ENCODE data around the gene FRAT1. TPM values are rescaled to one million over a fixed set of nuclear protein-coding genes. Genes with fewer than 3 reads are reported as not detected.

Gene FRAT1
- total and polyA plus RNA-seq, 2 of the 13 experiments (the other 11 are each of a cell fraction or from before 2014, with no cell fraction given): 1.7 to 2.3 TPM

DNA sequence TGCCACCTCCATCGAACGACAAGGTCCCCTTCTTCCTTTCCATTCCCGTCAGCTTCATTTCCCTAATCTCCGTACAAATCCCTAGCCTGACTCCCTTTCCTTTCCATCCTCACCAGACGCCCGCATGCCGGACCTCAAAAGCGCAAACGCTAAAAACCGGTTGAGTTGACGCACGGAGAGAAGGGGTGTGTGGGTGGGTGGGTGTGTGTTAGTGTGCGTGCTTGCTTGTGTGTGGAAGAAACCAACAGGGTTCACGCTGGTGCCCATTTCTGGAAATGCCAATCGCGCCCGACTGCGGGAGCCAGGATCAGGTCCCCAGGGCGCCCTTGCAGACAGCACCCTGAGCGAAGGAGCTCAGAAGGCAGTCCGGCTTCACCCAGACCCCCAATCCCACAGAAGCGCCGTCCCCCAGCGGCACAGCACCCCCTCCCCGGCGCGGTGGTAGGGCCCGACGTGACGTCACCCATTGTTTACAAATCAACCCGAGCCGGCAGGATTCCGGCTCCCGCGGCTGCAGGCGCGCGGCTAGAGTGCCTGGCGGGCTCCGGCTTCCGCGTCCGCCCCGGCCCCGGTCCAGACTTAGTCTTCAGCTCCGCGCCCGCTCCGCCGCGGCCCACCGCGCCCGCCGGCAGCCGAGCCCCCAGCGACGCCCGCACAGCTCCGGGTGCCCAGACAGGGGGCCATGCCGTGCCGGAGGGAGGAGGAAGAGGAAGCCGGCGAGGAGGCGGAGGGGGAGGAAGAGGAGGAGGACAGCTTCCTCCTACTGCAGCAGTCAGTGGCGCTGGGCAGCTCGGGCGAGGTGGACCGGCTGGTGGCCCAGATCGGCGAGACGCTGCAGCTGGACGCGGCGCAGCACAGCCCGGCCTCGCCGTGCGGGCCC, at the start of gene FRAT1 (continued):
- no peak for TF ChIP-seq ZKSCAN5 (CRISPR knock-in tag; IDR thresholded peaks at IDR 0.05)
- no peak for TF ChIP-seq SMC3 (IDR thresholded peaks at IDR 0.05; ENCODE audit: low read length)
- peak; percentile 51 for TF ChIP-seq RAD21 (CRISPR knock-in tag; IDR thresholded peaks at IDR 0.05)
- TF ChIP-seq GZF1 (CRISPR knock-in tag; IDR thresholded peaks at IDR 0.05): no peak
- TF ChIP-seq ZNF616 (CRISPR knock-in tag; IDR thresholded peaks at IDR 0.05; ENCODE audit: low read depth): no peak
- TF ChIP-seq, protein P1, sequence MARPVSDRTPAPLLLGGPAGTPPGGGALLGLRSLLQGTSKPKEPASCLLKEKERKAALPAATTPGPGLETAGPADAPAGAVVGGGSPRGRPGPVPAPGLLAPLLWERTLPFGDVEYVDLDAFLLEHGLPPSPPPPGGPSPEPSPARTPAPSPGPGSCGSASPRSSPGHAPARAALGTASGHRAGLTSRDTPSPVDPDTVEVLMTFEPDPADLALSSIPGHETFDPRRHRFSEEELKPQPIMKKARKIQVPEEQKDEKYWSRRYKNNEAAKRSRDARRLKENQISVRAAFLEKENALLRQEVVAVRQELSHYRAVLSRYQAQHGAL (CRISPR knock-in tag; IDR thresholded peaks at IDR 0.05; ENCODE audit: not compliant biosample characterization): no peak
- TF ChIP-seq, protein P2, sequence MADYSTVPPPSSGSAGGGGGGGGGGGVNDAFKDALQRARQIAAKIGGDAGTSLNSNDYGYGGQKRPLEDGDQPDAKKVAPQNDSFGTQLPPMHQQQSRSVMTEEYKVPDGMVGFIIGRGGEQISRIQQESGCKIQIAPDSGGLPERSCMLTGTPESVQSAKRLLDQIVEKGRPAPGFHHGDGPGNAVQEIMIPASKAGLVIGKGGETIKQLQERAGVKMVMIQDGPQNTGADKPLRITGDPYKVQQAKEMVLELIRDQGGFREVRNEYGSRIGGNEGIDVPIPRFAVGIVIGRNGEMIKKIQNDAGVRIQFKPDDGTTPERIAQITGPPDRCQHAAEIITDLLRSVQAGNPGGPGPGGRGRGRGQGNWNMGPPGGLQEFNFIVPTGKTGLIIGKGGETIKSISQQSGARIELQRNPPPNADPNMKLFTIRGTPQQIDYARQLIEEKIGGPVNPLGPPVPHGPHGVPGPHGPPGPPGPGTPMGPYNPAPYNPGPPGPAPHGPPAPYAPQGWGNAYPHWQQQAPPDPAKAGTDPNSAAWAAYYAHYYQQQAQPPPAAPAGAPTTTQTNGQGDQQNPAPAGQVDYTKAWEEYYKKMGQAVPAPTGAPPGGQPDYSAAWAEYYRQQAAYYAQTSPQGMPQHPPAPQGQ (CRISPR knock-in tag; IDR thresholded peaks at IDR 0.05; ENCODE audit: borderline replicate concordance): no peak
- TF ChIP-seq, protein P3, sequence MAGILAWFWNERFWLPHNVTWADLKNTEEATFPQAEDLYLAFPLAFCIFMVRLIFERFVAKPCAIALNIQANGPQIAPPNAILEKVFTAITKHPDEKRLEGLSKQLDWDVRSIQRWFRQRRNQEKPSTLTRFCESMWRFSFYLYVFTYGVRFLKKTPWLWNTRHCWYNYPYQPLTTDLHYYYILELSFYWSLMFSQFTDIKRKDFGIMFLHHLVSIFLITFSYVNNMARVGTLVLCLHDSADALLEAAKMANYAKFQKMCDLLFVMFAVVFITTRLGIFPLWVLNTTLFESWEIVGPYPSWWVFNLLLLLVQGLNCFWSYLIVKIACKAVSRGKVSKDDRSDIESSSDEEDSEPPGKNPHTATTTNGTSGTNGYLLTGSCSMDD (CRISPR knock-in tag; IDR thresholded peaks at IDR 0.05): no peak
- TF ChIP-seq NCOA1 (CRISPR knock-in tag; IDR thresholded peaks at IDR 0.05): no peak
- TF ChIP-seq, protein P4, sequence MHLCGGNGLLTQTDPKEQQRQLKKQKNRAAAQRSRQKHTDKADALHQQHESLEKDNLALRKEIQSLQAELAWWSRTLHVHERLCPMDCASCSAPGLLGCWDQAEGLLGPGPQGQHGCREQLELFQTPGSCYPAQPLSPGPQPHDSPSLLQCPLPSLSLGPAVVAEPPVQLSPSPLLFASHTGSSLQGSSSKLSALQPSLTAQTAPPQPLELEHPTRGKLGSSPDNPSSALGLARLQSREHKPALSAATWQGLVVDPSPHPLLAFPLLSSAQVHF (CRISPR knock-in tag; IDR thresholded peaks at IDR 0.05): no peak
- TF ChIP-seq ZNF850 (CRISPR knock-in tag; conservative IDR thresholded peaks at IDR 0.05): no peak
- no peak for TF ChIP-seq MTF1 (CRISPR knock-in tag; IDR thresholded peaks at IDR 0.05)
- no peak for TF ChIP-seq ZNF782 (CRISPR knock-in tag; IDR thresholded peaks at IDR 0.05; ENCODE audit: borderline replicate concordance)
- TF ChIP-seq TBL1XR1 (IDR thresholded peaks at IDR 0.05; ENCODE audit: borderline replicate concordance, low read length, partially characterized antibody): no peak
- no peak for TF ChIP-seq MEF2D (CRISPR knock-in tag; IDR thresholded peaks at IDR 0.05)
- TF ChIP-seq, protein P5, sequence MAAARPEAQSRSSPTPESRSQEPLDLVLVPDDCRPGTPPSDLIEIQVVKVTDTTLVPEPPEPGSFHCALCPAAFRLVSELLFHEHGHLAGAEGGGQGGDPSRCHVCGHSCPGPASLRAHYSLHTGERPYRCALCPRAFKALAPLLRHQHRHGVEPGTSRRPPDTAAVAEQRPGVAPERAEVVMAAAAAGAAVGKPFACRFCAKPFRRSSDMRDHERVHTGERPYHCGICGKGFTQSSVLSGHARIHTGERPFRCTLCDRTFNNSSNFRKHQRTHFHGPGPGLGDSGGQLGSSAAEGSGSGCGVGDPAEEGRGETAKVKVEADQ (CRISPR knock-in tag; IDR thresholded peaks at IDR 0.05; ENCODE audit: borderline replicate concordance): no peak
- TF ChIP-seq, protein P6, sequence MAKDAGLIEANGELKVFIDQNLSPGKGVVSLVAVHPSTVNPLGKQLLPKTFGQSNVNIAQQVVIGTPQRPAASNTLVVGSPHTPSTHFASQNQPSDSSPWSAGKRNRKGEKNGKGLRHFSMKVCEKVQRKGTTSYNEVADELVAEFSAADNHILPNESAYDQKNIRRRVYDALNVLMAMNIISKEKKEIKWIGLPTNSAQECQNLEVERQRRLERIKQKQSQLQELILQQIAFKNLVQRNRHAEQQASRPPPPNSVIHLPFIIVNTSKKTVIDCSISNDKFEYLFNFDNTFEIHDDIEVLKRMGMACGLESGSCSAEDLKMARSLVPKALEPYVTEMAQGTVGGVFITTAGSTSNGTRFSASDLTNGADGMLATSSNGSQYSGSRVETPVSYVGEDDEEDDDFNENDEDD (CRISPR knock-in tag; IDR thresholded peaks at IDR 0.05; ENCODE audit: borderline replicate concordance): no peak
- TF ChIP-seq, protein P7, sequence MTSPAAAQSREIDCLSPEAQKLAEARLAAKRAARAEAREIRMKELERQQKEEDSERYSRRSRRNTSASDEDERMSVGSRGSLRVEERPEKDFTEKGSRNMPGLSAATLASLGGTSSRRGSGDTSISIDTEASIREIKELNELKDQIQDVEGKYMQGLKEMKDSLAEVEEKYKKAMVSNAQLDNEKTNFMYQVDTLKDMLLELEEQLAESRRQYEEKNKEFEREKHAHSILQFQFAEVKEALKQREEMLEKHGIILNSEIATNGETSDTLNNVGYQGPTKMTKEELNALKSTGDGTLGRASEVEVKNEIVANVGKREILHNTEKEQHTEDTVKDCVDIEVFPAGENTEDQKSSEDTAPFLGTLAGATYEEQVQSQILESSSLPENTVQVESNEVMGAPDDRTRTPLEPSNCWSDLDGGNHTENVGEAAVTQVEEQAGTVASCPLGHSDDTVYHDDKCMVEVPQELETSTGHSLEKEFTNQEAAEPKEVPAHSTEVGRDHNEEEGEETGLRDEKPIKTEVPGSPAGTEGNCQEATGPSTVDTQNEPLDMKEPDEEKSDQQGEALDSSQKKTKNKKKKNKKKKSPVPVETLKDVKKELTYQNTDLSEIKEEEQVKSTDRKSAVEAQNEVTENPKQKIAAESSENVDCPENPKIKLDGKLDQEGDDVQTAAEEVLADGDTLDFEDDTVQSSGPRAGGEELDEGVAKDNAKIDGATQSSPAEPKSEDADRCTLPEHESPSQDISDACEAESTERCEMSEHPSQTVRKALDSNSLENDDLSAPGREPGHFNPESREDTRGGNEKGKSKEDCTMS (CRISPR knock-in tag; conservative IDR thresholded peaks at IDR 0.05): no peak
- no peak for TF ChIP-seq ZNF484 (CRISPR knock-in tag; IDR thresholded peaks at IDR 0.05; ENCODE audit: borderline replicate concordance, low read depth)

Data from HepG2 (cell line).